ENCODE data around the gene TP53RK.

TP53RK gene

DNA sequence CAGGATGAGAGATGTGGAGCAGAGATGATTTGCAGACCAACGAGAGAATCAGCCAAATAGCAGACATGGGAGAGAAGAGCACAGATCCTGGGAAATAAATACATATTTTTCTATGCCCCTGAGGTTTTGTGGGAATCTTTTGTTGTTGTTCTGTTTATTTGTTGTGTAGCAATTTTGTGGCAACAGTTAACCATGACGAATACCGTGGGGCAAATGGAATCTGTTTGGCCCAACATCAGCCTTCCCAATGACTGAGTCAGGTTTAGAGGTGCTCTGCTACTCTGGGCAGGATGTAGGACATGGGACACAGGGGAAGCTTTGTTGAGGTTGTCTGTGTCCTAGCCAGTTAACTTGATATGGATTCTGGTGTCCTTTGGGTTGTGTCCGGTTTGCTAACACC is 12.3 kb upstream of the TP53RK start:
- Histone ChIP-seq H3K4me3 (ENCODE audit: low read depth, low read length) (no peak overlapping the region), H4K91ac (ENCODE audit: low read depth, low read length) (no peak overlapping the region), H3K27ac (ENCODE audit: low read depth, low read length) (no peak overlapping the region), H3K36me3 (ENCODE audit: control insufficient read depth in 1 of 2, insufficient read depth in 2 of 2, low read length in 2 of 2) (no peaks in the 10 kb centered on the region), H3K79me1 (ENCODE audit: low read length) (no peaks in the 10 kb centered on the region), H3K79me2 (ENCODE audit: control insufficient read depth, insufficient read depth, low read length, poor library complexity) (no peaks in the 10 kb centered on the region), H3K9me3 (ENCODE audit: insufficient read depth, low read depth, low read length) (no peaks in the 10 kb centered on the region), H3K23ac (ENCODE audit: low read length) (no peak overlapping the region), H4K12ac (ENCODE audit: low read depth, low read length) (no peak overlapping the region), H2AFZ (ENCODE audit: insufficient read depth, low read length, poor library complexity) (no peak overlapping the region), H3K4me1 (ENCODE audit: control insufficient read depth in 1 of 2, insufficient read depth in 2 of 2, low read length in 2 of 2) (peaks cover 5 to 9% of the 10 kb centered on the region in 2 experiments), H3K9ac (ENCODE audit: low read length) (no peak overlapping the region), H2AK5ac (ENCODE audit: low read length) (no peak overlapping the region), H3K4ac (ENCODE audit: low read depth, low read length) (no peak overlapping the region), H3K14ac (ENCODE audit: low read length) (no peak overlapping the region), H2BK12ac (ENCODE audit: low read length) (no peak overlapping the region), H3K27me3 (ENCODE audit: insufficient read depth, low read length) (no peaks in the 10 kb centered on the region), H2BK5ac (ENCODE audit: low read depth, low read length, poor library complexity) (no peak overlapping the region), H3K4me2 (ENCODE audit: low read length) (no peak overlapping the region), H3K18ac (ENCODE audit: low read length) (no peak overlapping the region), H4K8ac (ENCODE audit: low read depth, low read length) (no peak overlapping the region), H2BK120ac (ENCODE audit: insufficient read depth, low read length, poor library complexity) (no peak overlapping the region)
- no peak for DNase-seq
- WGBS (ENCODE audit: extremely low coverage, insufficient coverage, insufficient read length), result no CpG with 5 or more reads among the region's 4 CpGs

DNA sequence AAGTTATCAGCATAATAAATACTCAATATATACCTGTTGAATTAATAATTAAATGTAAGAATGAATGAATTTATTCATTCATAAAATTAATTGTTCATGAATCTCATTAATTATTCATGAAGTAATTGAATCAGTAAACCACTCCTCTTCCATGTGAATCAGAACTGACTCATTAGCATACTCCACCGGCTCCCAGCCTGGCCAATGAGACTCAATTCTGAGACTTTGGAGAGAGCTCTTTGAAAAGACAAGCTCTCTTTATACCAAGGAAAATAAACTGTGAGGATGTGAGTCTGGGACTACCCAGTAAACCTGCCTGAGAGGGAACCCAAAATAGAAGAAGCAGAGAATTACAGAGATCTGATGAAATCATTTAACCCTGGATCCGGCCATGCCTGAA is 11.8 kb upstream of the TP53RK start:
- H3K4me1 ChIP-seq (ENCODE audit: control insufficient read depth in 1 of 2, insufficient read depth in 2 of 2, low read length in 2 of 2), result peaks cover 5 to 9% of the 10 kb centered on the region in 2 experiments
- H3K27me3 ChIP-seq (ENCODE audit: insufficient read depth, low read length), result no peaks in the 10 kb centered on the region
- no peak overlapping the region for H4K91ac ChIP-seq (ENCODE audit: low read depth, low read length)
- no peak overlapping the region for H2BK5ac ChIP-seq (ENCODE audit: low read depth, low read length, poor library complexity)
- H2AFZ ChIP-seq (ENCODE audit: insufficient read depth, low read length, poor library complexity), result no peak overlapping the region
- H2BK12ac ChIP-seq (ENCODE audit: low read length), result no peak overlapping the region
- H3K14ac ChIP-seq (ENCODE audit: low read length), result no peak overlapping the region
- H4K12ac ChIP-seq (ENCODE audit: low read depth, low read length), result no peak overlapping the region
- H3K27ac ChIP-seq (ENCODE audit: low read depth, low read length), result no peak overlapping the region
- H3K79me1 ChIP-seq (ENCODE audit: low read length), result no peaks in the 10 kb centered on the region
- no peaks in the 10 kb centered on the region for H3K36me3 ChIP-seq (ENCODE audit: control insufficient read depth in 1 of 2, insufficient read depth in 2 of 2, low read length in 2 of 2)
- no peak overlapping the region for H2AK5ac ChIP-seq (ENCODE audit: low read length)
- H3K4me3 ChIP-seq (ENCODE audit: low read depth, low read length), result no peak overlapping the region
- no peak overlapping the region for H3K4me2 ChIP-seq (ENCODE audit: low read length)
- no peak overlapping the region for H3K23ac ChIP-seq (ENCODE audit: low read length)
- H4K8ac ChIP-seq (ENCODE audit: low read depth, low read length), result no peak overlapping the region
- WGBS (ENCODE audit: extremely low coverage, insufficient coverage, insufficient read length), result no CpG with 5 or more reads among the region's 2 CpGs
- no peak overlapping the region for H3K4ac ChIP-seq (ENCODE audit: low read depth, low read length)
- DNase-seq, result no peak
- no peaks in the 10 kb centered on the region for H3K79me2 ChIP-seq (ENCODE audit: control insufficient read depth, insufficient read depth, low read length, poor library complexity)
- no peak overlapping the region for H2BK120ac ChIP-seq (ENCODE audit: insufficient read depth, low read length, poor library complexity)
- H3K9me3 ChIP-seq (ENCODE audit: insufficient read depth, low read depth, low read length), result no peaks in the 10 kb centered on the region
- H3K18ac ChIP-seq (ENCODE audit: low read length), result no peak overlapping the region
- no peak overlapping the region for H3K9ac ChIP-seq (ENCODE audit: low read length)

DNA sequence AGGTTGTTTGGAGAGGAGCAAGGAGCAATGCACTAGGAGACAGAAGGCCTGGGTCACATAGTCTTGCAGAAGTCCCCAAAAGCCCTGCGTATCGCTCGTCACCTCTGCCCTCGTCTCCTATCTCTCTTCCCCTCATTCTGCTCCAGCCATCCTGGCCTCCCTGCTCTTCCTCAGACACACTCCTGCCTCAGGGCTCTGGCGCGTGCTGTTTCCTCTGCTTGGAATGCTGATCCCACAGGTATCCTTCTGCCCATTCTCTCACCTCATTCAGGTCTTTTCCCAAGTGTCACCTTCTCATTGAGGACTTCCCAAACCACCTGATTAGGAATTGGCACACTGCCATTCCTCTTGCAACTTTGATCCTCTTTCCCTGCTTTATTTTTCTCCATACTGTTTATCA is 11.2 kb upstream of the TP53RK start:
- no peak overlapping the region for H4K12ac ChIP-seq (ENCODE audit: low read depth, low read length)
- no peak overlapping the region for H4K8ac ChIP-seq (ENCODE audit: low read depth, low read length)
- no peaks in the 10 kb centered on the region for H3K9me3 ChIP-seq (ENCODE audit: insufficient read depth, low read depth, low read length)
- no peaks in the 10 kb centered on the region for H3K79me1 ChIP-seq (ENCODE audit: low read length)
- no peak overlapping the region for H3K27ac ChIP-seq (ENCODE audit: low read depth, low read length)
- no peak overlapping the region for H3K18ac ChIP-seq (ENCODE audit: low read length)
- H3K4me2 ChIP-seq (ENCODE audit: low read length), result no peak overlapping the region
- H2BK120ac ChIP-seq (ENCODE audit: insufficient read depth, low read length, poor library complexity), result no peak overlapping the region
- no peak overlapping the region for H4K91ac ChIP-seq (ENCODE audit: low read depth, low read length)
- H2AK5ac ChIP-seq (ENCODE audit: low read length), result no peak overlapping the region
- no peak overlapping the region for H3K4me3 ChIP-seq (ENCODE audit: low read depth, low read length)
- H3K36me3 ChIP-seq (ENCODE audit: control insufficient read depth in 1 of 2, insufficient read depth in 2 of 2, low read length in 2 of 2), result no peaks in the 10 kb centered on the region
- H3K9ac ChIP-seq (ENCODE audit: low read length), result no peak overlapping the region
- H3K4me1 ChIP-seq (ENCODE audit: control insufficient read depth in 1 of 2, insufficient read depth in 2 of 2, low read length in 2 of 2), result peaks cover 5 to 9% of the 10 kb centered on the region in 2 experiments
- H3K79me2 ChIP-seq (ENCODE audit: control insufficient read depth, insufficient read depth, low read length, poor library complexity), result no peaks in the 10 kb centered on the region
- H3K14ac ChIP-seq (ENCODE audit: low read length), result no peak overlapping the region
- H3K4ac ChIP-seq (ENCODE audit: low read depth, low read length), result no peak overlapping the region
- H3K23ac ChIP-seq (ENCODE audit: low read length), result no peak overlapping the region
- no peak overlapping the region for H2AFZ ChIP-seq (ENCODE audit: insufficient read depth, low read length, poor library complexity)
- no peak overlapping the region for H2BK12ac ChIP-seq (ENCODE audit: low read length)
- no peaks in the 10 kb centered on the region for H3K27me3 ChIP-seq (ENCODE audit: insufficient read depth, low read length)
- no peak overlapping the region for H2BK5ac ChIP-seq (ENCODE audit: low read depth, low read length, poor library complexity)
- WGBS (ENCODE audit: extremely low coverage, insufficient coverage, insufficient read length), result no CpG with 5 or more reads among the region's 6 CpGs
- peak; percentile 76 to 77 for DNase-seq

DNA sequence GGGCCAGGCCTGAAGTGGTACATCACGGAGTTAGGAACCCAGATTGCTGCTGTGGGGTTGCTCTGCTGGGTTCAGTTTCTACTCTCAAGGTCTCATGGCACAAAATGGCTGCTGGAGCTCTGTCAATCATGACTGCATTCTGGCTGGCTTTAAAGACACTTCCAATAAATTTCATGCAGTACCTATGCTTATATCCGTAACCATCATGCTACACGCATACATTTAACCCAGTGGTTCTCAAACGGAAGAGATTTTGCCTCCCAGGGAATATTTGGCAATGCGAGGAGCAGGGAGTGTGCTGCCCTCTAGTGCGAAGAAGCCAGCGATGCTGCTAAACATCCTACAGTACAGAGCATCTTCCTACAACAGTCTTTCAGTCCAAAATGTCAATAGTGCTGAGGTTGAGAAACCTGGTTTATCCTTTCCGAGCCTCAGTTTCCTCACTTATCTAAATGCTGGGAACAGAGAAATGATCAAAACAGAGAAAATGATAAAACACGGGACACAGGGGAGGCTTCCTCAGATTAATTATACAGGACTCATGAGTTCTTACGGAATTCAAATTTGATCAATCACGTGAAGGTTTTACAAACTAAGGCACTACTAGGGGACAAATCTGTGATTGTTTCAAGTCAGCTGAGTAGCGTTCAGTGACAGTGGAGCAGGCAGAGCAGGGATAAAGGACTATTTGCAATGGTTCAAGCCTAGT is 10.6 kb upstream of the TP53RK start:
- WGBS (ENCODE audit: extremely low coverage, insufficient coverage, insufficient read length), result no CpG with 5 or more reads among the region's 12 CpGs
- Histone ChIP-seq H3K27me3 (ENCODE audit: insufficient read depth, low read length) (no peaks in the 10 kb centered on the region), H3K27ac (ENCODE audit: low read depth, low read length) (no peak overlapping the region), H2AFZ (ENCODE audit: insufficient read depth, low read length, poor library complexity) (no peak overlapping the region), H3K4ac (ENCODE audit: low read depth, low read length) (no peak overlapping the region), H4K91ac (ENCODE audit: low read depth, low read length) (no peak overlapping the region), H2BK12ac (ENCODE audit: low read length) (no peak overlapping the region), H3K79me1 (ENCODE audit: low read length) (no peaks in the 10 kb centered on the region), H3K4me3 (ENCODE audit: low read depth, low read length) (no peak overlapping the region), H2AK5ac (ENCODE audit: low read length) (no peak overlapping the region), H3K9me3 (ENCODE audit: insufficient read depth, low read depth, low read length) (no peaks in the 10 kb centered on the region), H3K4me2 (ENCODE audit: low read length) (no peak overlapping the region), H3K36me3 (ENCODE audit: control insufficient read depth in 1 of 2, insufficient read depth in 2 of 2, low read length in 2 of 2) (no peaks in the 10 kb centered on the region), H3K4me1 (ENCODE audit: control insufficient read depth in 1 of 2, insufficient read depth in 2 of 2, low read length in 2 of 2) (peaks cover 5 to 9% of the 10 kb centered on the region in 2 experiments), H3K79me2 (ENCODE audit: control insufficient read depth, insufficient read depth, low read length, poor library complexity) (no peaks in the 10 kb centered on the region), H2BK5ac (ENCODE audit: low read depth, low read length, poor library complexity) (no peak overlapping the region), H4K12ac (ENCODE audit: low read depth, low read length) (no peak overlapping the region), H3K14ac (ENCODE audit: low read length) (no peak overlapping the region), H3K23ac (ENCODE audit: low read length) (no peak overlapping the region), H3K18ac (ENCODE audit: low read length) (no peak overlapping the region), H4K8ac (ENCODE audit: low read depth, low read length) (no peak overlapping the region), H3K9ac (ENCODE audit: low read length) (peak overlapping the region; percentile 9), H2BK120ac (ENCODE audit: insufficient read depth, low read length, poor library complexity) (no peak overlapping the region)
- DNase-seq, result peak; percentile 58 to 82

All from trophoblast cell (in vitro differentiated cells and primary cell).